GM10248 (cell line): ENCODE measurements around the gene EEPD1.
A peak's percentile ranks its signal among the peaks of the same experiment; 100 is the strongest.

ENCODE experiments used
- CTCF ChIA-PET: fragments of 300-600 bp; sonication (Branson Sonifier 250); formaldehyde crosslinking; extraction: SDS; loops from one replicate; lab custom pipeline; 2021; ENCODE audit warnings: antibody characterized with exemption; lab: Yijun Ruan, JAX
- POLR2A ChIA-PET: fragments of 350-650 bp; sonication (Branson Sonifier 250); formaldehyde crosslinking; extraction: SDS; loops from one replicate; lab custom pipeline; 2020; ENCODE audit warnings: antibody characterized with exemption; lab: Yijun Ruan, JAX
- DNase-seq: peaks from one replicate; pipeline ENCODE4 v3.0.0; 2012; ENCODE audit errors: extremely low spot score
- CTCF ChIP-seq: IDR thresholded peaks from 2 replicates; pipeline ENCODE4 v1.5.1; 2012; ENCODE audit warnings: mild to moderate bottlenecking, low read depth; ENCODE audit errors: extremely low read depth, missing control alignments, control extremely low read depth

EEPD1 gene

GRCh38 chr7:36278620-36279172, 125.6 kb downstream of the EEPD1 start:
- TF ChIP-seq CTCF = no peak

GRCh38 chr7:36279200-36279925, 126.3 kb downstream of the EEPD1 start:
- POLR2A ChIA-PET = no interaction called here
- CTCF ChIA-PET = interaction anchor here (1.0 kb wide), 1 partner anchor 18 kb away, joined by 3 read pairs; no protein-coding TSS in a partner anchor
- TF ChIP-seq CTCF = no peak
- DNase-seq = peak; percentile 64

More at GRCh38 chr7:36278620-36279172, 125.6 kb downstream of the EEPD1 start:
- no peak for DNase-seq
- POLR2A ChIA-PET = no interaction called here
- CTCF ChIA-PET = no interaction called here

GRCh38 chr7:36279926-36280315, 126.9 kb downstream of the EEPD1 start:
- DNase-seq = no peak
- ChIA-PET CTCF (interaction anchor here (0.6 to 1.3 kb wide), 3 partner anchors 10 to 17 kb away, joined by 3 to 4 read pairs (median 3); no protein-coding TSS in a partner anchor), POLR2A (no interaction called here)
- TF ChIP-seq CTCF = no peak

GRCh38 chr7:36280840-36281812, 128.1 kb downstream of the EEPD1 start:
- peak; percentile 43 for DNase-seq
- CTCF ChIA-PET = interaction anchor here (1.0 to 3.1 kb wide), 5 partner anchors 9 to 296 kb away, joined by 3 to 11 read pairs (median 6); no protein-coding TSS in a partner anchor
- POLR2A ChIA-PET = no interaction called here
- TF ChIP-seq CTCF = no peak

GRCh38 chr7:36281945-36282717, 129.1 kb downstream of the EEPD1 start:
- no peak for TF ChIP-seq CTCF
- ChIA-PET POLR2A (no interaction called here), CTCF (interaction anchor here (1.0 to 3.1 kb wide), 5 partner anchors 8 to 297 kb away, joined by 3 to 11 read pairs (median 6); no protein-coding TSS in a partner anchor)
- DNase-seq = no peak
